A673 (cell line): ENCODE data around the gene ABCA13.

Experiments
- EZH2 ChIP-seq: fragments of 200-600 bp; sonication (generic); IDR thresholded peaks from 2 replicates; pipeline ENCODE4 v1.6.1; 2017; ENCODE audit warnings: borderline replicate concordance, low read depth, mild to moderate bottlenecking, mixed read lengths, antibody characterized with exemption, low read length; ENCODE audit not compliant: poor library complexity, severe bottlenecking
- TF ChIP-seq, protein P1 (sequence below): fragments of 300-800, 200-600 bp; sonication (generic); conservative IDR thresholded peaks from 2 replicates; pipeline ENCODE4 v1.5.1; 2017; ENCODE audit warnings: low read depth, mild to moderate bottlenecking, antibody characterized with exemption, low read length, moderate library complexity, mixed read lengths

DNA sequence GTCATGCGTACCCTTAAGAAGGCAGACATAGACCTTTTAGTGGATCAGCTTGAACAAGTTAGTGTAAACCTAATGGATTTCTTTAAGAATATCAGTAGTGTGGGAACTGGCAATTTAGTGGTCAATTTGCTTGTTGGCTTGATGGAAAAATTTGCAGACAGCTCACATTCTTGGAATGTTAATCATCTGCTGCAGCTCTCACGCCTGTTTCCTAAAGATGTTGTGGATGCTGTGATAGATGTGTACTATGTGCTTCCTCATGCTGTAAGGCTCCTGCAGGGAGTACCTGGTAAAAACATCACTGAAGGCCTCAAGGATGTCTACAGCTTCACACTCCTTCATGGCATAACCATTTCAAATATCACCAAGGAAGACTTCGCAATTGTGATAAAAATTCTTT, 103.4 kb downstream of the ABCA13 start:
- TF ChIP-seq, protein P1, sequence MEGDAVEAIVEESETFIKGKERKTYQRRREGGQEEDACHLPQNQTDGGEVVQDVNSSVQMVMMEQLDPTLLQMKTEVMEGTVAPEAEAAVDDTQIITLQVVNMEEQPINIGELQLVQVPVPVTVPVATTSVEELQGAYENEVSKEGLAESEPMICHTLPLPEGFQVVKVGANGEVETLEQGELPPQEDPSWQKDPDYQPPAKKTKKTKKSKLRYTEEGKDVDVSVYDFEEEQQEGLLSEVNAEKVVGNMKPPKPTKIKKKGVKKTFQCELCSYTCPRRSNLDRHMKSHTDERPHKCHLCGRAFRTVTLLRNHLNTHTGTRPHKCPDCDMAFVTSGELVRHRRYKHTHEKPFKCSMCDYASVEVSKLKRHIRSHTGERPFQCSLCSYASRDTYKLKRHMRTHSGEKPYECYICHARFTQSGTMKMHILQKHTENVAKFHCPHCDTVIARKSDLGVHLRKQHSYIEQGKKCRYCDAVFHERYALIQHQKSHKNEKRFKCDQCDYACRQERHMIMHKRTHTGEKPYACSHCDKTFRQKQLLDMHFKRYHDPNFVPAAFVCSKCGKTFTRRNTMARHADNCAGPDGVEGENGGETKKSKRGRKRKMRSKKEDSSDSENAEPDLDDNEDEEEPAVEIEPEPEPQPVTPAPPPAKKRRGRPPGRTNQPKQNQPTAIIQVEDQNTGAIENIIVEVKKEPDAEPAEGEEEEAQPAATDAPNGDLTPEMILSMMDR, result no peak
- TF ChIP-seq EZH2, result no peak
